B cell (primary cell): ENCODE results near the gene GAD1. TPM values are rescaled to one million over a fixed set of nuclear protein-coding genes. Genes with fewer than 3 reads are reported as not detected.

Experiments used
- ATAC-seq: fragments of 200-7000 bp; cut with Tn5 transposase; one replicate; pipeline ENCODE4 v1.10.0; 2021; ENCODE audit warnings: low read depth, mild to moderate bottlenecking, moderate number of reproducible peaks, moderate library complexity
- CTCF ChIA-PET: fragments of 350-600 bp; sonication (Branson Sonifier 250); formaldehyde crosslinking; loops from one replicate; lab custom pipeline; 2021; ENCODE audit warnings: antibody characterized with exemption, inconsistent platforms; lab: Charles Lee
- POLR2A ChIA-PET: fragments of 350-600 bp; sonication (Branson Sonifier 250); formaldehyde crosslinking; loops from one replicate; lab custom pipeline; 2021; ENCODE audit warnings: antibody characterized with exemption; lab: Charles Lee
- DNase-seq: peaks from one replicate; pipeline ENCODE4 v3.0.0; 2013
- H2AFZ ChIP-seq: 2 replicates; pipeline ENCODE4 v1.6.1; 2012; ENCODE audit warnings: mild to moderate bottlenecking, low read depth, low read length; ENCODE audit not compliant: insufficient read depth, poor library complexity, severe bottlenecking
- H3K27ac ChIP-seq, 2 donors: 1 replicate in 1 of 2; 2 replicates in 1 of 2; pipeline ENCODE4 v1.5.1; 2012 to 2013; ENCODE audit warnings: low read length in 2 of 2, mild to moderate bottlenecking in 2 of 2, moderate library complexity in 1 of 2
- H3K27me3 ChIP-seq, 4 experiments: fragments of 200-600 bp in 1 of 4; sonication (generic) in 1 of 4; replicated peaks in 1 of 4; 1 replicate in 2 of 4; 2 replicates in 2 of 4; pipeline versions ENCODE4 v1.6.1 to v1.7.0; 2013 to 2016; ENCODE audit warnings: low read length in 3 of 4, mild to moderate bottlenecking in 2 of 4, mixed read lengths in 1 of 4, moderate library complexity in 1 of 4; ENCODE audit not compliant: insufficient read depth in 4 of 4, control insufficient read depth in 3 of 4; ENCODE audit errors: control extremely low read depth in 1 of 4
- H3K36me3 ChIP-seq, 2 experiments: replicated peaks in 1 of 2; 1 replicate in 1 of 2; 2 replicates in 1 of 2; pipeline versions ENCODE4 v1.6.1 to v1.7.1; 2013; ENCODE audit warnings: low read length in 1 of 2; ENCODE audit not compliant: insufficient read depth in 2 of 2, control insufficient read depth in 1 of 2; ENCODE audit errors: control extremely low read depth in 1 of 2, extremely low read depth in 1 of 2
- H3K4me1 ChIP-seq, 2 donors: fragments of 200-600 bp in 1 of 2; sonication (generic) in 1 of 2; 1 replicate in 1 of 2; 2 replicates in 1 of 2; pipeline versions ENCODE4 v1.5.1 to v1.6.1; 2013 to 2017; ENCODE audit warnings: low read length in 2 of 2; ENCODE audit not compliant: control insufficient read depth in 2 of 2, insufficient read depth in 2 of 2
- H3K4me2 ChIP-seq: replicated peaks from 2 replicates; pipeline ENCODE3; 2012; ENCODE audit warnings: mild to moderate bottlenecking, low read depth, low read length; ENCODE audit not compliant: poor library complexity, severe bottlenecking
- H3K4me3 ChIP-seq, 5 experiments: fragments of 200-600 bp in 1 of 5; sonication (generic) in 1 of 5; 1 replicate in 3 of 5; 2 replicates in 2 of 5; pipeline versions ENCODE4 v1.5.1 to v1.7.0; 2011 to 2016; ENCODE audit warnings: low read length in 4 of 5, mild to moderate bottlenecking in 4 of 5, low read depth in 2 of 5, control low read depth in 1 of 5, moderate library complexity in 1 of 5; ENCODE audit not compliant: insufficient read depth in 1 of 5; ENCODE audit errors: control extremely low read depth in 1 of 5, extremely low read depth in 1 of 5
- H3K79me2 ChIP-seq: fragments of 200-600 bp; sonication (generic); one replicate; pipeline ENCODE4 v1.6.0; 2016; ENCODE audit warnings: low read length; ENCODE audit not compliant: control insufficient read depth, insufficient read depth
- H3K9ac ChIP-seq: fragments of 200-600 bp; sonication (generic); 2 replicates; pipeline ENCODE4 v1.6.1; 2017; ENCODE audit warnings: mild to moderate bottlenecking, low read length, moderate library complexity
- H3K9me3 ChIP-seq, 3 donors: one replicate each; pipeline versions ENCODE4 v1.6.1 to v1.7.1; 2013; ENCODE audit warnings: low read length in 2 of 3; ENCODE audit not compliant: control insufficient read depth in 2 of 3, insufficient read depth in 1 of 3; ENCODE audit errors: control extremely low read depth in 1 of 3
- H4K20me1 ChIP-seq: 2 replicates; pipeline ENCODE4 v1.6.0; 2012; ENCODE audit warnings: mild to moderate bottlenecking, low read length; ENCODE audit not compliant: insufficient read depth, control insufficient read depth, poor library complexity, severe bottlenecking
- H3K27ac Mint-ChIP-seq: one replicate; pipeline ENCODE4 v1.8.0; 2021; ENCODE audit warnings: mixed read lengths
- H3K27me3 Mint-ChIP-seq: one replicate; pipeline ENCODE4 v1.8.0; 2021; ENCODE audit warnings: mixed read lengths
- H3K4me1 Mint-ChIP-seq: one replicate; pipeline ENCODE4 v1.8.0; 2021; ENCODE audit warnings: mixed read lengths
- H3K4me3 Mint-ChIP-seq: one replicate; pipeline ENCODE4 v1.8.0; 2021; ENCODE audit warnings: mixed read lengths
- H3K9me3 Mint-ChIP-seq: one replicate; pipeline ENCODE4 v1.8.0; 2022; ENCODE audit warnings: mixed read lengths; ENCODE audit not compliant: insufficient read depth
- CTCF ChIP-seq: fragments of 200-600 bp; IDR thresholded peaks from one replicate; pipeline ENCODE4 v1.8.0; 2022; ENCODE audit warnings: antibody characterized with exemption, mild to moderate bottlenecking
- EZH2 ChIP-seq: IDR thresholded peaks from 2 replicates; pipeline ENCODE4 v1.6.1; 2012; ENCODE audit warnings: borderline replicate concordance, low read depth, mild to moderate bottlenecking, moderate library complexity, low read length; ENCODE audit not compliant: insufficient read depth, poor library complexity, severe bottlenecking
- WGBS: methylation state at CpG from one replicate; pipeline ENCODE4 v1.1.5; 2013; ENCODE audit warnings: missing lambda C conversion rate; ENCODE audit not compliant: insufficient coverage; 5-methylcytosine and 5-hydroxymethylcytosine counted together
- intact Hi-C: fragments of 100-400 bp; cut with micrococcal nuclease; formaldehyde crosslinking; loops from one replicate; pipeline ENCODE4 v1.10.0; 2022
- polyA plus RNA-seq: library from polyadenylated mRNA; depleted of rRNA; stranded (reverse); fragments of >200 nt; gene quantifications from 2 replicates; pipeline ENCODE4 v1.2.3, GENCODE V29; 2012
- total RNA-seq, 2 donors: library from RNA; stranded (reverse); fragments of 120-200 nt in 1 of 2; gene quantifications; 1 replicate in 1 of 2; 2 replicates in 1 of 2; pipeline versions ENCODE4 v1.2.3 to v1.2.4, GENCODE V29; 2013 to 2022

Gene GAD1
- total and polyA plus RNA-seq, 2 donors (not counting 1 experiment from before 2014, with no cell fraction given): not detected

GRCh38 chr2:170836027-170836426 lies 19.3 kb downstream of the GAD1 start:
- ChIA-PET CTCF (no interaction called here), POLR2A (no interaction called here)
- Histone ChIP-seq H3K79me2 (no peaks in the 10 kb centered on the region), H3K27me3 (peaks cover 0 to 14% (median 5%) of the 10 kb centered on the region in 4 experiments), H3K9me3 (no peaks in the 10 kb centered on the region), H3K36me3 (no peaks in the 10 kb centered on the region), H3K4me2 (no peak overlapping the region), H2AFZ (no peak overlapping the region), H3K27ac (no peak overlapping the region), H3K4me1 (no peaks in the 10 kb centered on the region), H3K9ac (no peak overlapping the region), H4K20me1 (no peaks in the 10 kb centered on the region), H3K4me3 (no peak overlapping the region)
- Mint-ChIP-seq H3K27me3 (peaks cover 38% of the 10 kb centered on the region), H3K4me3 (no peak overlapping the region), H3K27ac (no peak overlapping the region), H3K4me1 (no peaks in the 10 kb centered on the region), H3K9me3 (no peaks in the 10 kb centered on the region)
- intact Hi-C loops: no loop called here
- no peak for ATAC-seq
- DNase-seq: no peak
- 60% methylated on average over 2 of the region's 5 CpGs for WGBS
- TF ChIP-seq CTCF: no peak
- no peak for TF ChIP-seq EZH2

GRCh38 chr2:170840717-170841210 lies 24.1 kb downstream of the GAD1 start:
- POLR2A ChIA-PET: no interaction called here
- no peaks in the 10 kb centered on the region for H3K79me2 ChIP-seq
- no peak overlapping the region for H3K27ac ChIP-seq
- H3K27me3 ChIP-seq: peaks cover 0 to 8% (median 6%) of the 10 kb centered on the region in 4 experiments
- no peak for ATAC-seq
- TF ChIP-seq CTCF: no peak
- no peak for TF ChIP-seq EZH2
- H3K9ac ChIP-seq: no peak overlapping the region
- H3K9me3 ChIP-seq: no peaks in the 10 kb centered on the region
- no peaks in the 10 kb centered on the region for H3K36me3 ChIP-seq
- Mint-ChIP-seq H3K4me1 (no peaks in the 10 kb centered on the region), H3K27ac (no peak overlapping the region), H3K9me3 (no peaks in the 10 kb centered on the region), H3K27me3 (peaks cover 45% of the 10 kb centered on the region), H3K4me3 (no peak overlapping the region)
- no peak overlapping the region for H2AFZ ChIP-seq
- no peaks in the 10 kb centered on the region for H3K4me1 ChIP-seq
- no peak overlapping the region for H3K4me2 ChIP-seq
- WGBS: 41% methylated on average over 3 of the region's 4 CpGs
- H3K4me3 ChIP-seq: no peak overlapping the region
- CTCF ChIA-PET: interaction anchor here (1.0 kb wide), 1 partner anchor 28 kb away, joined by 3 read pairs; no protein-coding TSS in a partner anchor
- no peaks in the 10 kb centered on the region for H4K20me1 ChIP-seq
- intact Hi-C loops: no loop called here
- DNase-seq: no peak
